PC-9 (cell line): ENCODE data around the gene SPATA2. TPM values are rescaled to one million over a fixed set of nuclear protein-coding genes. Genes with fewer than 3 reads are reported as not detected.

ENCODE experiments used
- BruUV-seq: library from RNA; stranded (reverse); fragments of 400-500 nt; replicated peaks from 2 replicates; lab custom pipeline; 2021; lab: Mats Ljungman, UMichigan
- CTCF ChIA-PET: fragments of 300-600 bp; sonication (Branson Sonifier 250); formaldehyde crosslinking; loops from one replicate; lab custom pipeline; 2022; ENCODE audit warnings: antibody characterized with exemption; lab: Charles Lee
- POLR2A ChIA-PET: fragments of 300-600 bp; sonication (Branson Sonifier 250); formaldehyde crosslinking; loops from one replicate; lab custom pipeline; 2022; ENCODE audit warnings: antibody characterized with exemption; ENCODE audit not compliant: unreplicated experiment; lab: Charles Lee
- DNase-seq, 2 experiments: peaks; one replicate each; pipeline versions ENCODE4 v3.0.0 to v3.0.0-alpha.2; 2015 to 2022; ENCODE audit warnings: mixed read lengths in 1 of 2
- H2AFZ ChIP-seq: fragments of 200-600 bp; sonication (generic); 2 replicates; pipeline ENCODE4 v1.8.1; 2017; ENCODE audit warnings: antibody characterized with exemption
- H3F3A ChIP-seq: fragments of 200-600 bp; sonication (generic); 2 replicates; pipeline ENCODE4 v1.8.1; 2017; ENCODE audit warnings: antibody characterized with exemption, mild to moderate bottlenecking, low read depth; ENCODE audit not compliant: insufficient read depth
- H3K27ac ChIP-seq: fragments of 200-600 bp; sonication (generic); 2 replicates; pipeline ENCODE4 v1.6.1; 2016; ENCODE audit warnings: mixed run types
- H3K27me3 ChIP-seq: fragments of 200-600 bp; sonication (generic); 2 replicates; pipeline ENCODE4 v1.6.1; 2016; ENCODE audit warnings: low read depth, mixed run types; ENCODE audit not compliant: insufficient read depth
- H3K36me3 ChIP-seq: fragments of 200-600 bp; sonication (generic); 2 replicates; pipeline ENCODE4 v1.6.1; 2016; ENCODE audit warnings: low read depth, mixed run types
- H3K4me1 ChIP-seq: fragments of 200-600 bp; sonication (generic); replicated peaks from 2 replicates; pipeline ENCODE4 v1.6.1; 2016; ENCODE audit warnings: mixed run types; ENCODE audit not compliant: insufficient read depth
- H3K4me2 ChIP-seq: fragments of 200-600 bp; sonication (generic); 2 replicates; pipeline ENCODE4 v1.6.1; 2017; ENCODE audit warnings: mixed run types
- H3K4me3 ChIP-seq: fragments of 200-600 bp; sonication (generic); 2 replicates; pipeline ENCODE4 v1.6.1; 2016; ENCODE audit warnings: mixed run types
- H3K79me2 ChIP-seq: fragments of 200-600 bp; sonication (generic); 2 replicates; pipeline ENCODE4 v1.6.1; 2017; ENCODE audit warnings: low read depth, mixed run types
- H3K9me2 ChIP-seq: fragments of 200-600 bp; sonication (generic); 2 replicates; pipeline ENCODE4 v1.8.1; 2017; ENCODE audit warnings: mild to moderate bottlenecking; ENCODE audit not compliant: insufficient read depth
- H3K9me3 ChIP-seq: fragments of 200-600 bp; sonication (generic); 2 replicates; pipeline ENCODE4 v1.8.1; 2016; ENCODE audit warnings: low read depth; ENCODE audit not compliant: insufficient read depth
- H4K20me1 ChIP-seq: fragments of 200-600 bp; sonication (generic); 2 replicates; pipeline ENCODE4 v1.8.1; 2017; ENCODE audit not compliant: insufficient read depth
- CTCF ChIP-seq: fragments of 200-600 bp; sonication (generic); conservative IDR thresholded peaks from 2 replicates; pipeline ENCODE4 v1.6.1; 2017; ENCODE audit warnings: mixed run types, antibody characterized with exemption, mild to moderate bottlenecking, moderate library complexity
- EZH2 ChIP-seq: fragments of 200-600 bp; sonication (generic); IDR thresholded peaks from 2 replicates; pipeline ENCODE4 v1.8.0; 2017; ENCODE audit warnings: antibody characterized with exemption, low read depth
- intact Hi-C: fragments of 100-400 bp; cut with micrococcal nuclease; formaldehyde crosslinking; loops from one replicate; pipeline ENCODE4 v1.10.0; 2022; ENCODE audit not compliant: unreplicated experiment
- total RNA-seq: library from RNA; stranded (reverse); gene quantifications from 2 replicates; pipeline ENCODE4 v1.2.3, GENCODE V29; 2021

SPATA2 gene
- total RNA-seq, 1 experiment from 2014 or later = 10.9 TPM

GRCh38 chr20:49880177-49880576, 35.2 kb downstream of the SPATA2 start:
- intact Hi-C loops = no loop called here
- Histone ChIP-seq H3F3A (no peaks in the 10 kb centered on the region), H3K36me3 (peaks cover 19% of the 10 kb centered on the region), H4K20me1 (no peaks in the 10 kb centered on the region), H3K9me3 (no peaks in the 10 kb centered on the region), H3K27me3 (no peaks in the 10 kb centered on the region), H3K4me1 (peaks cover 8% of the 10 kb centered on the region), H2AFZ (no peak overlapping the region), H3K27ac (no peak overlapping the region), H3K4me2 (no peak overlapping the region), H3K9me2 (no peaks in the 10 kb centered on the region), H3K4me3 (no peak overlapping the region), H3K79me2 (no peaks in the 10 kb centered on the region)
- ChIA-PET POLR2A (no interaction called here), CTCF (interaction anchor here (0.6 to 1.0 kb wide), 2 partner anchors 16 to 155 kb away, joined by 3 to 4 read pairs; no protein-coding TSS in a partner anchor)
- no peak for DNase-seq
- no TSS peak for BruUV-seq
- TF ChIP-seq EZH2 (no peak), CTCF (no peak)

- Histone ChIP-seq H3K9me2 (no peaks in the 10 kb centered on the region), H3K9me3 (no peaks in the 10 kb centered on the region), H3K4me3 (no peak overlapping the region), H3K27ac (no peak overlapping the region), H3F3A (peaks cover 3% of the 10 kb centered on the region; the same call in 1 of the 2 replicates), H3K4me1 (peaks cover 8% of the 10 kb centered on the region), H3K79me2 (no peaks in the 10 kb centered on the region), H3K27me3 (no peaks in the 10 kb centered on the region), H3K4me2 (no peak overlapping the region), H2AFZ (no peak overlapping the region), H3K36me3 (peaks cover 12% of the 10 kb centered on the region), H4K20me1 (no peaks in the 10 kb centered on the region)
- no peak for DNase-seq
- no peak for TF ChIP-seq EZH2
- no peak for TF ChIP-seq CTCF
- POLR2A ChIA-PET = no interaction called here
- CTCF ChIA-PET = no interaction called here
- intact Hi-C loops = no loop called here
- BruUV-seq = no TSS peak
Measured at GRCh38 chr20:49878977-49879376, 36.4 kb downstream of the SPATA2 start.

DNA sequence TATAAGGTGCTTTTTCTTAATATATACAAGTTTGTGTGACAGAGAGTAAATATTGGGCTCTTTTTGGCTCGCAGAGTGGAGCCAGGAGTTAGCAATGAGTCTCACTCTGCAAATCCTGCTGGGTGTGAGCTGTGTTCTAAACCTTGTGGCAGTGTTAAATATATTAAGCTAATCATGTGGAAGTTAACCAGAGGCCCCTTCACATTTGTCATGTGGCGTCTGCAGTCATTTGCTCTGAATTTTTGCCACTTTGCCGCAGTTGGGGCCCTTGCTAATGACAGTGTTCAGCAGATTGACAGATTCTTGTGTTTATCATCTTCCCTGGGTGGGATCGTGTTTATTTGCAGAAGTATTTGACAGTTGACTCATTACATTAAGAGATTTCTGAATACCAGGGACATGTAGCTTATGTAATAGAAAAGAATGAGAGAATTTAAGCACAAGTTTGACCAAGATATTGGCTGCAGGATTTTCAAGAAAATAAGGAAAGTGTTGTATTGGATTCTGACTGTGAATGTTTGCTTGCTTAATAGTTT, 37.9 kb downstream of the SPATA2 start:
- intact Hi-C loops = no loop called here
- BruUV-seq = no TSS peak
- Histone ChIP-seq H3K9me3 (no peaks in the 10 kb centered on the region), H2AFZ (no peak overlapping the region), H3K36me3 (peaks cover 12% of the 10 kb centered on the region), H3K4me2 (no peak overlapping the region), H3K4me1 (peaks cover 10% of the 10 kb centered on the region), H3K27ac (no peak overlapping the region), H3K79me2 (no peaks in the 10 kb centered on the region), H3F3A (peaks cover 8% of the 10 kb centered on the region; the same call in 1 of the 2 replicates), H4K20me1 (no peaks in the 10 kb centered on the region), H3K27me3 (no peaks in the 10 kb centered on the region), H3K9me2 (no peaks in the 10 kb centered on the region), H3K4me3 (no peak overlapping the region)
- CTCF ChIA-PET = interaction anchor here (0.6 kb wide), 2 partner anchors 106 to 263 kb away, joined by 6 to 7 read pairs; no protein-coding TSS in a partner anchor
- TF ChIP-seq CTCF (no peak), EZH2 (no peak)
- POLR2A ChIA-PET = interaction anchor here (0.5 kb wide), 1 partner anchor 276 kb away, joined by 3 read pairs; no protein-coding TSS in a partner anchor
- no peak for DNase-seq
